Measurements from ENCODE around the gene HK2.

The HK2 gene

GRCh38 chr2:74871414-74871813, 37.5 kb downstream of the HK2 start:
- TF ChIP-seq TAF1 (IDR thresholded peaks at IDR 0.05; ENCODE audit: borderline replicate concordance, insufficient read depth, low read length) (no peak), SIN3A (IDR thresholded peaks at IDR 0.05; ENCODE audit: borderline replicate concordance, insufficient read depth, low read length) (no peak), POLR2AphosphoS5 (IDR thresholded peaks at IDR 0.05; ENCODE audit: low read depth, low read length) (no peak)

GRCh38 chr2:74872389-74872836, 38.5 kb downstream of the HK2 start:
- TF ChIP-seq SIN3A (IDR thresholded peaks at IDR 0.05; ENCODE audit: borderline replicate concordance, insufficient read depth, low read length) (no peak), TAF1 (IDR thresholded peaks at IDR 0.05; ENCODE audit: borderline replicate concordance, insufficient read depth, low read length) (no peak), POLR2AphosphoS5 (IDR thresholded peaks at IDR 0.05; ENCODE audit: low read depth, low read length) (no peak), REST (IDR thresholded peaks at IDR 0.05; ENCODE audit: insufficient read depth in 1 of 2, low read depth in 2 of 2, low read length in 2 of 2) (no peak), FOXP2 (optimal IDR thresholded peaks at IDR 0.05; ENCODE audit: borderline replicate concordance, extremely low read depth, extremely low read length, insufficient read depth) (no peak)

- TF ChIP-seq POLR2AphosphoS5 (IDR thresholded peaks at IDR 0.05; ENCODE audit: low read depth, low read length): no peak
- TF ChIP-seq SIN3A (IDR thresholded peaks at IDR 0.05; ENCODE audit: borderline replicate concordance, insufficient read depth, low read length): no peak
- TF ChIP-seq REST (IDR thresholded peaks at IDR 0.05; ENCODE audit: insufficient read depth in 1 of 2, low read depth in 2 of 2, low read length in 2 of 2): no peak
- no peak for TF ChIP-seq TAF1 (IDR thresholded peaks at IDR 0.05; ENCODE audit: borderline replicate concordance, insufficient read depth, low read length)
- no peak for TF ChIP-seq FOXP2 (optimal IDR thresholded peaks at IDR 0.05; ENCODE audit: borderline replicate concordance, extremely low read depth, extremely low read length, insufficient read depth)
Measured at GRCh38 chr2:74873012-74873665, 39.2 kb downstream of the HK2 start.

- no peak for TF ChIP-seq SIN3A (IDR thresholded peaks at IDR 0.05; ENCODE audit: borderline replicate concordance, insufficient read depth, low read length)
- no peak for TF ChIP-seq TAF1 (IDR thresholded peaks at IDR 0.05; ENCODE audit: borderline replicate concordance, insufficient read depth, low read length)
- TF ChIP-seq POLR2AphosphoS5 (IDR thresholded peaks at IDR 0.05; ENCODE audit: low read depth, low read length): no peak
- TF ChIP-seq FOXP2 (optimal IDR thresholded peaks at IDR 0.05; ENCODE audit: borderline replicate concordance, extremely low read depth, extremely low read length, insufficient read depth): no peak
- no peak for TF ChIP-seq REST (IDR thresholded peaks at IDR 0.05; ENCODE audit: insufficient read depth in 1 of 2, low read depth in 2 of 2, low read length in 2 of 2)
Measured at GRCh38 chr2:74873678-74874640, 40.0 kb downstream of the HK2 start.

GRCh38 chr2:74876081-74876886, 42.4 kb downstream of the HK2 start:
- TF ChIP-seq TAF1 (IDR thresholded peaks at IDR 0.05; ENCODE audit: borderline replicate concordance, insufficient read depth, low read length) (no peak), FOXP2 (optimal IDR thresholded peaks at IDR 0.05; ENCODE audit: borderline replicate concordance, extremely low read depth, extremely low read length, insufficient read depth) (no peak), REST (IDR thresholded peaks at IDR 0.05; ENCODE audit: insufficient read depth in 1 of 2, low read depth in 2 of 2, low read length in 2 of 2) (no peak), SIN3A (IDR thresholded peaks at IDR 0.05; ENCODE audit: borderline replicate concordance, insufficient read depth, low read length) (no peak), POLR2AphosphoS5 (IDR thresholded peaks at IDR 0.05; ENCODE audit: low read depth, low read length) (no peak)
